ENCODE data around the gene NPAS3. TPM values are rescaled to one million over a fixed set of nuclear protein-coding genes. Genes with fewer than 3 reads are reported as not detected.

The NPAS3 gene
- total RNA-seq, 1 experiment from 2014 or later, result not detected

DNA sequence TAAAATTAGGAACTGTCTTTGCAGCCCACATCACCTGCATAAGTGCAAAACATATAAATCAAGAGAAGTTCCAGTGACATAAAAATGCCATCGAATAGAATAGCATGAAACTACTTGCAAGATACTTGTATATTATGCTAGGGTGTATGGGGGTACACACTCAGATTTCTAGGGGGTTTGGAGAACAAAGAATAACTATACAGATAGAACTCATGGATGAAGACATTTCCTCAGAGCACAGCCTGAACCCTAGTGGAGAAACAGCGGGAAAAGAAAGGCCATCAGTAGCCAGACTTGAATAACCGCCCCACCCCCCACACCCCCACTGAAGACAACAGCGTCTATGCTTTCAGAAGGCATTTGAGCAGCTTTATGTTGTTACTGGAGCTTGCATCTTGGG lies 425.8 kb downstream of the NPAS3 start:
- TF ChIP-seq ZFX (IDR thresholded peaks at IDR 0.05) (no peak), SP1 (IDR thresholded peaks at IDR 0.05; ENCODE audit: low read depth) (no peak), FOSL1 (IDR thresholded peaks at IDR 0.05; ENCODE audit: low read depth) (no peak), EZH2phosphoT487 (IDR thresholded peaks at IDR 0.05; ENCODE audit: borderline replicate concordance) (no peak), YY1 (IDR thresholded peaks at IDR 0.05; ENCODE audit: extremely low read depth, insufficient replicate concordance, low read depth, low read length) (no peak), JUND (IDR thresholded peaks at IDR 0.05) (no peak), POLR2AphosphoS5 (IDR thresholded peaks at IDR 0.05; ENCODE audit: low read depth, low read length) (no peak), POLR2A (IDR thresholded peaks at IDR 0.05; ENCODE audit: borderline replicate concordance, extremely low read depth, insufficient read depth, insufficient read length) (no peak), CEBPB (IDR thresholded peaks at IDR 0.05; ENCODE audit: low read depth) (no peak), RAD21 (IDR thresholded peaks at IDR 0.05; ENCODE audit: low read depth) (no peak)
- TF ChIP-seq, protein P1, sequence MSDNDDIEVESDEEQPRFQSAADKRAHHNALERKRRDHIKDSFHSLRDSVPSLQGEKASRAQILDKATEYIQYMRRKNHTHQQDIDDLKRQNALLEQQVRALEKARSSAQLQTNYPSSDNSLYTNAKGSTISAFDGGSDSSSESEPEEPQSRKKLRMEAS (IDR thresholded peaks at IDR 0.05), result no peak
- TF ChIP-seq, protein P2, sequence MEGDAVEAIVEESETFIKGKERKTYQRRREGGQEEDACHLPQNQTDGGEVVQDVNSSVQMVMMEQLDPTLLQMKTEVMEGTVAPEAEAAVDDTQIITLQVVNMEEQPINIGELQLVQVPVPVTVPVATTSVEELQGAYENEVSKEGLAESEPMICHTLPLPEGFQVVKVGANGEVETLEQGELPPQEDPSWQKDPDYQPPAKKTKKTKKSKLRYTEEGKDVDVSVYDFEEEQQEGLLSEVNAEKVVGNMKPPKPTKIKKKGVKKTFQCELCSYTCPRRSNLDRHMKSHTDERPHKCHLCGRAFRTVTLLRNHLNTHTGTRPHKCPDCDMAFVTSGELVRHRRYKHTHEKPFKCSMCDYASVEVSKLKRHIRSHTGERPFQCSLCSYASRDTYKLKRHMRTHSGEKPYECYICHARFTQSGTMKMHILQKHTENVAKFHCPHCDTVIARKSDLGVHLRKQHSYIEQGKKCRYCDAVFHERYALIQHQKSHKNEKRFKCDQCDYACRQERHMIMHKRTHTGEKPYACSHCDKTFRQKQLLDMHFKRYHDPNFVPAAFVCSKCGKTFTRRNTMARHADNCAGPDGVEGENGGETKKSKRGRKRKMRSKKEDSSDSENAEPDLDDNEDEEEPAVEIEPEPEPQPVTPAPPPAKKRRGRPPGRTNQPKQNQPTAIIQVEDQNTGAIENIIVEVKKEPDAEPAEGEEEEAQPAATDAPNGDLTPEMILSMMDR (IDR thresholded peaks at IDR 0.05 in 2 of 3, conservative IDR thresholded peaks at IDR 0.05 in 1 of 3; ENCODE audit: borderline replicate concordance in 1 of 3, insufficient read depth in 1 of 3, low read depth in 2 of 3, low read length in 2 of 3), result no peak
- TF ChIP-seq, protein P3, sequence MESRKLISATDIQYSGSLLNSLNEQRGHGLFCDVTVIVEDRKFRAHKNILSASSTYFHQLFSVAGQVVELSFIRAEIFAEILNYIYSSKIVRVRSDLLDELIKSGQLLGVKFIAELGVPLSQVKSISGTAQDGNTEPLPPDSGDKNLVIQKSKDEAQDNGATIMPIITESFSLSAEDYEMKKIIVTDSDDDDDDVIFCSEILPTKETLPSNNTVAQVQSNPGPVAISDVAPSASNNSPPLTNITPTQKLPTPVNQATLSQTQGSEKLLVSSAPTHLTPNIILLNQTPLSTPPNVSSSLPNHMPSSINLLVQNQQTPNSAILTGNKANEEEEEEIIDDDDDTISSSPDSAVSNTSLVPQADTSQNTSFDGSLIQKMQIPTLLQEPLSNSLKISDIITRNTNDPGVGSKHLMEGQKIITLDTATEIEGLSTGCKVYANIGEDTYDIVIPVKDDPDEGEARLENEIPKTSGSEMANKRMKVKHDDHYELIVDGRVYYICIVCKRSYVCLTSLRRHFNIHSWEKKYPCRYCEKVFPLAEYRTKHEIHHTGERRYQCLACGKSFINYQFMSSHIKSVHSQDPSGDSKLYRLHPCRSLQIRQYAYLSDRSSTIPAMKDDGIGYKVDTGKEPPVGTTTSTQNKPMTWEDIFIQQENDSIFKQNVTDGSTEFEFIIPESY (IDR thresholded peaks at IDR 0.05; ENCODE audit: extremely low read depth, insufficient replicate concordance, low read length), result no peak
- TF ChIP-seq, protein P4, sequence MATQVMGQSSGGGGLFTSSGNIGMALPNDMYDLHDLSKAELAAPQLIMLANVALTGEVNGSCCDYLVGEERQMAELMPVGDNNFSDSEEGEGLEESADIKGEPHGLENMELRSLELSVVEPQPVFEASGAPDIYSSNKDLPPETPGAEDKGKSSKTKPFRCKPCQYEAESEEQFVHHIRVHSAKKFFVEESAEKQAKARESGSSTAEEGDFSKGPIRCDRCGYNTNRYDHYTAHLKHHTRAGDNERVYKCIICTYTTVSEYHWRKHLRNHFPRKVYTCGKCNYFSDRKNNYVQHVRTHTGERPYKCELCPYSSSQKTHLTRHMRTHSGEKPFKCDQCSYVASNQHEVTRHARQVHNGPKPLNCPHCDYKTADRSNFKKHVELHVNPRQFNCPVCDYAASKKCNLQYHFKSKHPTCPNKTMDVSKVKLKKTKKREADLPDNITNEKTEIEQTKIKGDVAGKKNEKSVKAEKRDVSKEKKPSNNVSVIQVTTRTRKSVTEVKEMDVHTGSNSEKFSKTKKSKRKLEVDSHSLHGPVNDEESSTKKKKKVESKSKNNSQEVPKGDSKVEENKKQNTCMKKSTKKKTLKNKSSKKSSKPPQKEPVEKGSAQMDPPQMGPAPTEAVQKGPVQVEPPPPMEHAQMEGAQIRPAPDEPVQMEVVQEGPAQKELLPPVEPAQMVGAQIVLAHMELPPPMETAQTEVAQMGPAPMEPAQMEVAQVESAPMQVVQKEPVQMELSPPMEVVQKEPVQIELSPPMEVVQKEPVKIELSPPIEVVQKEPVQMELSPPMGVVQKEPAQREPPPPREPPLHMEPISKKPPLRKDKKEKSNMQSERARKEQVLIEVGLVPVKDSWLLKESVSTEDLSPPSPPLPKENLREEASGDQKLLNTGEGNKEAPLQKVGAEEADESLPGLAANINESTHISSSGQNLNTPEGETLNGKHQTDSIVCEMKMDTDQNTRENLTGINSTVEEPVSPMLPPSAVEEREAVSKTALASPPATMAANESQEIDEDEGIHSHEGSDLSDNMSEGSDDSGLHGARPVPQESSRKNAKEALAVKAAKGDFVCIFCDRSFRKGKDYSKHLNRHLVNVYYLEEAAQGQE (IDR thresholded peaks at IDR 0.05; ENCODE audit: low read depth), result no peak
- H3K79me2 ChIP-seq (ENCODE audit: insufficient read depth, low read length), result no peaks in the 10 kb centered on the region
- ATAC-seq, result no peak
- no peaks in the 10 kb centered on the region for H3K9me2 ChIP-seq (ENCODE audit: insufficient read depth)
- H3K36me3 ChIP-seq (ENCODE audit: control insufficient read depth in 1 of 2, insufficient read depth in 2 of 2, low read length in 2 of 2), result no peaks in the 10 kb centered on the region
- intact Hi-C loops (cut with micrococcal nuclease), result no loop called here
- H3K27me3 ChIP-seq (ENCODE audit: insufficient read depth, low read length), result no peaks in the 10 kb centered on the region
- POLR2A ChIA-PET, result no interaction called here
- RAD21 ChIA-PET (ENCODE audit: low non-redundant PET in 1 of 2, low total read pairs in 2 of 2, uncharacterized antibody in 2 of 2, unreplicated experiment in 2 of 2), result no interaction called here
- no peak overlapping the region for H3K4me2 ChIP-seq (ENCODE audit: low read length)
- no peak overlapping the region for H3K4me3 ChIP-seq (replicated peaks in 1 of 2; ENCODE audit: low read depth in 1 of 2, low read length in 2 of 2)
- no peak for DNase-seq (ENCODE audit: low read depth, low spot score)
- H3K9ac ChIP-seq (ENCODE audit: low read length), result no peak overlapping the region
- no peak overlapping the region for H2AFZ ChIP-seq (ENCODE audit: low read depth, low read length, poor library complexity, severe bottlenecking)
- no peaks in the 10 kb centered on the region for H4K20me1 ChIP-seq (ENCODE audit: insufficient read depth)
- no peaks in the 10 kb centered on the region for H3K4me1 ChIP-seq (ENCODE audit: control insufficient read depth in 1 of 2, insufficient read depth in 2 of 2, low read length in 2 of 2)
- H3K9me3 ChIP-seq (ENCODE audit: control insufficient read depth in 1 of 2, insufficient read depth in 1 of 2, low read depth in 1 of 2, low read length in 2 of 2), result no peaks in the 10 kb centered on the region
- H3K27ac ChIP-seq (ENCODE audit: low read depth, low read length), result no peak overlapping the region
- CTCF ChIA-PET, result no interaction called here
- no TSS peak for BruUV-seq (replicated peaks)
